Midbrain (tissue), 1 donor: ENCODE data around the gene CCDC88C.
"Not testable (repeated sequence)": the region's sequence is repeated elsewhere in the genome, so short reads cannot be mapped to it uniquely, and the experiment has no call there.

Source experiments
- DNase-seq: peaks from one replicate; lab custom pipeline; 2025; lab: John Stamatoyannopoulos, UW

Gene CCDC88C

DNA sequence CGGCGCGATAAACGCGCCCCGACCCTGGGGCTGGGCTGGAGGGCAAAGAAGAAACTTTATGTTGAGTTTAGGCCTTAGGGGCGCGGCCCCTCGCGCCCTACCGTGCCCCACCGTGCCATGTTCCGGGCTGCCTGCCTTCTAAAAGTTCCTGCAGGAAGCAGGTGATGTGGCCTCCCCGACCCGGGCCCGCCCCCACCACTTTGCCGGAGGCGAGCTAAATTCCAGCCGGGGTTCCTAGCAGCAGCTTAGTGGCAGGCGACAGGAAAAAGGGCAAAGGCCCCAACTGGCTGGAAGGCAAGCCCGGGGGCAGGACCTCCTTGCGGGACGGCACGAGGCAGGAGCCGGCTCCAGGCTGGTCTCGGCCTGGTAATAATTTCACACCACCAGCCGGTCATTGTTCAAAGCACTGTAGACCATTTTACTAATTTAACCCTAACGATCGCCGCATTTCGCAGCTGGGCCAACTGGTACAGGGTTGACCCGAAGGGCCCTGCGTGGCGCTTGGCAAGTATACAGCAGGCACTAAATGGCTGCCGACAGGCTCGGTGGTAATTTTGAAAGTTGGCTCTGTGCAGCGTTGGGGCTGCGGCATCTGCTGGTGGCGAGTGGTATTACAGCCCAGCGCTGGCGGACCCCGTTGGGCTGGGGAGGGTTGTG lies 895 bp upstream of the CCDC88C start:
- DNase-seq: peak; percentile 59

DNA sequence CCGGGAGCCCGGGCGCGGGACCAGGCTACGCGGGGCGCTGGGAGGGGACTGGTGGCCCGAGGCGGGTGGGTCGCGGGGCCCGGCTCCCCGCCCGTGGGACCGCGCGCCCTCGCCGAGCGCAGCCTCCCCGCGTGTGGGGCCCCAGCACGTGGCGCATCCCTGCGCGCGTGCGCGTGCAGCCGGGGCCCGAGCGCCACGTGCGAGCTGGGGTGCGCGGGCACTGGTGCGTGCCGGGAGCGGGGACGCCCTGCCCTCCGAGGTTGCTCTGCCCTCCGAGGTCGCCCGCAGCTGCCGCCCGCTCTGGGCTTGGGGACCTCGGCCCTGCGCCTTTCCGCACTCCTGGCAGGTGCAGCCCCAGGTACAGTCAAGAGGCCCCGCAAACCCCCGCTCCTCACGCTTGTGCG lies 365 bp upstream of the CCDC88C start:
- no peak for DNase-seq

DNA sequence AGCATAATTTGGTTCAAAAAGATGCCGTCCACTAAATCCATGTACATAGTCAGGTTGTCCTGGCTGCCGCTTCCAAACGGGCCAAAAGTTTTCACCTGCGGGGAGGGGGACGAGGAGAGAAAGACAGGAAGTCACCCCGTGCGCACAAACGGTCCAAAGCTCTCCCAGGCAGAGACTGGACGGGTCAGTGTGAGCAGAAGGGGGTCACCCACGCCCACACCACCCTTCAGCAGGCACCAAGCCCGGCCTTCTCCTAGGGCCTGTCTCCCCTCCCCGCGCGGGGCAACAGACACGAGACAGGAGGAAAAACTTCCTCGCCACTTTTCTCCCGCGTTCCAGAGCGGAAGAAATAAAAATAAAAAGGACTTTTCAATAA lies 888 bp downstream of the CCDC88C start:
- DNase-seq: no peak

DNA sequence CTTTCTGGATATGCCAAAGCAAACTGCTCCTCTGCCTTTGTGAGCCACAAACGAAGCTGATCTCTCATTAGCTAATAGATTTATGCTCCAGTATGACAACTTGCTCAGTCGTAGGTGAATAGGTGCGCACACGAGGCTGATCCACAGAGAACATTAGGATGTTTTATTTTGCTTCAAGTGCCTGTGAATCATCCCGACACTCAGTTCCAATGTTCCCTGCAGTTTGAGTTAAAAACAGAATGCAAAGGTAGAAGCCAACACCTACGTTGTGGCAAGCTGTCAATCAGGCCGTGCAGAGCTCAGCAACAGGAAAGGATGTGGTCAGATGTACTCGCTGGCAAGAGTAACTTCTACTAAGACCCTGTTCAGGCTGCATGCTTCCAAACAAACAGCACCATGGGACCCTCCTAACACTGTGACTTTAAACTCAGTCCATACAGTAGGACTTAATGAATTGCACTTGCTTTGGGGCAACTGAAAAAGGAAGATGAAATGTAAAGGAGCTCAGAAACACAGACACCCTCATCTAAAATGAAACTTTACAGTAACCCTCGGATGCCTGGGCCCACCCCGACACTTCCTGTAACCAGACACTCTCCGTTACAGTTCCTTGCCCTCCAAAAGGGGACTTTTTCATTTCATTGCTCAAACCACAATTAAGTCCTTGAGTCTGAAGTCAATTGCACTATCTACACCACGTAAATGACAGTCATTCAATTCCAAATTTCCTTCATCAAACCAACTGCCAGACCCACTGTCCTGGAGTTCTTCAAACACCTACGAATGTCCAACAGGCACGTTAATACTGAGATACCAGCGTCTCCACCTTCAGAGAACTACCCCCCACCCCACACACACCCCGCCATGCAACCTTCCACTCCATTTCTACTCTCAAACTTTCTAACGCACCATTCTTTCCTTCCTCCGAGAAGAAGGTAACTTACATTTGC lies 1.6 kb downstream of the CCDC88C start:
- no peak for DNase-seq

DNA sequence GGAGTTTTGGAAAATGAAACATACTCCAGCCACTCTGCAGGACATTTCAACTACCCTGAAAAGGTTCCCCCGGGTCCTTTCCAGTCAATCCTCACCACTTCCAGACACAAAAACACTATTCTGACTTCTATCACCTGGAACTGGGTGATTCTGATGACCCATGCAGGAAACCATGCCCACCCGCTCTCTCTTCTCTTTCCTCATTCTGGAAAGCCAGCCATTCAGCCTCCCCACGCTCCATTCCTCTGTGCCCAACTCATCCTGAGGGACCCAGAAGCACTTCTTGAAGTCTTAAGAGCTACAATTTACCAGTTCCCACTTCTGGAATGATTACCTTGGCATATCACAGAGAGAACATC lies 3.2 kb downstream of the CCDC88C start:
- DNase-seq: no peak

DNA sequence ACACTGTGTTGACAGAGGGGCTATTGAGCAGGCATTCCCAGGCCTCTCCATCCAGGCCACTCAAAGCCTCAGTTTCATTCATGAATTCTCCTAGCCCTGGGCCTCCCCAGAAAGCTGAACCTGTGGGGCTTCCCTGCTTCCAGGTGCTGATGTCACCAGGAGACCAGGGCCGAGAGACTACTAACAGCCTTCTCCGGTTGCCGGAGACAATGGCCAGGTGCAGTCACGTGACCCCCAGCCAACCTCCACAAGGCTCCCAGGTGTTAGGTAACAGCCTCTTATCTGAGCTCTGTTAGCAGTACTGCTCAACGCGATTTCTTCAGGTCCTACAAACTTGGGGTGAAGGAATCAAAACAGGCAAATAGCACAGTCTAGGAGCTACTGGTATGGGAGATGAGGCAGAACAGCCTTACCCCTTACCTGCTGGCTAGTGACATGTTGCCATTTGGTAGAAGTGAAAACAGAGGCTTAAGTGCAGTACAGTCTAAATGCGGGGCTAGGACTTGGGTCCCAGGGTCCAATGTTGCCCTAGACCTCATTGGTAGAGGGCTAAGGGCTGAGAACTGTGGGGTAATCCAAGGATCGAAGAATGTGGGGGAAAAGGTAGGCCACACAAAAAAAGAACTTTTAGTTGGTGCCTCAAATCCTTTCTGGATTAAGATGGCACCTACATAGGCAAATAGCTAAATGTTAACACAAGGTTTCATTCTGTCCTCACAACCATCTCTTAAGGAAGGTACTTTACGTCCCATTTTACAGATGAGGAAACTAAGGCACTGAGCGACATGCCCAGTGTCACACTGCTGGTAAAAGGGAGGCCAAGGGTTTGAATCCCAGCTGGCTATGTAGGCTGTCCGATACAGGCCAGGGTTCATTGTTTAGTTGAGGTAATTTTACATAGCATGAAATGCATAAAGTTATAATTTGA lies 3.8 kb downstream of the CCDC88C start:
- DNase-seq: no peak

DNA sequence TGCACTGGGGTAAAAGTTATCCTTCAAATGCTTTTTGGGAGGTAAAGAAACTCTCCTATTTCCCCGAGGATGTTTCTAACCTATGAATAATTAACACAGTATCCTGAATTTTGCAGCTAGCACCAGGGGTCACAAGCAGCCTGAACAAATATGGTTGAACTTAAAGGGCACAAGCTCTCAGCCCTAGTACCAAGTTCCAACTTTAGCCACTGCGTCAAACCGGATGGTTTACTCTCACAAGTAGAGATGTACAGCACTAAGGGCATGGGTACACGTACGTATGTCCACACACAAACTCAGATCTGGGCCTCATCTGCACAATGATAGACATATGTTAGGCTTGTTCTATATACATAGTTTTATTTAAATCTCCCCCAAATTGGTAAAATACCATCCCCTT lies 4.7 kb downstream of the CCDC88C start:
- DNase-seq: no peak

DNA sequence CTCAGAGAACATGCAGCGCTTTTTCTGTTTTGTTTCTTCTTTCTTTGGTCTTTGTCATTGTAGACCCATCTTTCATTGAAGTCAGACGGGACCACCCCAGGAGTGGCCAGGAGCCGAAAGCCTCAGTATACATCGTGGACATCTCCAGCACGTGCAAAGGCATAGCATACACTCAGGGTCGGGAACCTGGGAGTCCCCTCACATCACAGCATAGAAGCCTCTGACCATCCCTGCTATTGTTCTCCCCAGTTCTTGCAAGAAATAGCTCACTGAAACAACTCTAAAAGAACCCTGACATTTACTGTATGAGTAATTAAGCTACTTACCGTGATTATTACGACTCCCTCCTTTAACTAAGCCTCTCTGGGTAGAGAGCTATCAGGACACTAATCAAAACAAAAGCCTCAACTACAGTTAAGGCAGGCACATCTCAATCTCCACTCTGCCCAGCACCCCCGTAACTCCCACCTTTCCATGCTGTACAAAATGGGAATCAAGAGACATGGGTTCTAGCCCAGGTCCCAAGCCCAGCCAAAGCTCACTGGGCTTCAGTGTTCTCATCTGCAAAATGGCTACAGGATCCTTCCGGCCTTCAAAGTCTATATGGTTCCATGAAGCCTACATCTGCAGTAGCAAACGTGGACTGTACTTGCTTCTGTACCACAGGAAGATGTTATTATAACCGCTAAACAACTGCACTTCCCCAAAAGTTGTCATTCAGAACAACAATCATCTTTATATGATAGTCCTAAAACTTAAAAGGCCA lies 6.7 kb downstream of the CCDC88C start:
- DNase-seq: no peak

DNA sequence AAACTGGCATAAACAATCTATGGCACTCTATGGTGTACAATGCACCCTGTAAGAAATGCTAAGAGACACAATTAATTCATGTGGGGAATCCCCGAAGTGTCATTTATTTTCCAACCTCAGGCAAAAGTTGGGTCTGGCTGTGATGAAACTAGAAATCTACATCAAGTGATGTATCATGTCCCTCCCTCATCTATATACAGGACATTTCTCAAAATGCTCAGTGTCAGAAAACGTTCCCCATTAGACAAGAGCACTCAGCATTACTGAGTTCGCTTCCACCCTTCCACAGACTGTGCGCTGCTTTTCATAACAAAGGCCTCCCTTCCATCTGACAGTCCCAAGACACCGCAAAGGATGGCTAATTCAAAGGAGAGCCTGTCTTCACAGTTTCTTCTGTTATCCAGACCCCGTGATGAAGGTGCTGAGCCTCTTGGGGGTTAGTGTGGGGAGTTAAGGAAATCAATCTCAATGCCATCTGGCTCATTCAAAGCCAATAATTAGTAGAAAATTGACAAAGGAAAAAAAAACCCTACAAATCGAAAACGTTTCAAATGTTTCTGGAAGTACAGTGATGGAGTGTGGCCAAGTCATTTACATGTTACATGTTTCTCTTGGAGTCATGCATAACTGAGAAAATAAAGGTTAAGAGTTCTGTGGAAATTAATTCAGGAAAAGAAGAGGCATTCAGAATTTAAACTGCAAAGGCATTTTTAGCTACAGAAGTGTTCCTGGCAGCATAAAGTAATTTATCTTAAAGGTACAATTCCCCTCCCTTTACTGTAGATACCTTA lies 7.5 kb downstream of the CCDC88C start:
- DNase-seq: no peak

DNA sequence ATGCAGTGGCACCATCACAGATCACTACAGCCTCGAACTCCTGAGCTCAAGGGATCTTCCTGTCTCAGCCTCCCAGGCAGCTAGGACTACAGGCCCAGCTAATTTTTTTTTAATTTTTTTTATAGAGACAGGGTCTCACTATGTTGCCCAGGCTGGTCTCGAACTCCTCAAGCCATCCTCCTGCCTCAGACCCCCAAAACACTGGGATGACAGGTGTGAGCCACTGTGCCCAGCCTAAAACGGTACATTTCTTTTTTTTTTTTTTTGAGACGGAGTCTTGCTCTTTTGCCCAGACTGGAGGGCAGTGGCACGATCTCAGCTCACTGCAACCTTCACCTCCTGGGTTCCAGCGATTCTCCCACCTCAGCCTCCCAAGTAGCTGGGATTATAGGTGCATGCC lies 8.4 kb downstream of the CCDC88C start:
- DNase-seq: not testable (repeated sequence)

DNA sequence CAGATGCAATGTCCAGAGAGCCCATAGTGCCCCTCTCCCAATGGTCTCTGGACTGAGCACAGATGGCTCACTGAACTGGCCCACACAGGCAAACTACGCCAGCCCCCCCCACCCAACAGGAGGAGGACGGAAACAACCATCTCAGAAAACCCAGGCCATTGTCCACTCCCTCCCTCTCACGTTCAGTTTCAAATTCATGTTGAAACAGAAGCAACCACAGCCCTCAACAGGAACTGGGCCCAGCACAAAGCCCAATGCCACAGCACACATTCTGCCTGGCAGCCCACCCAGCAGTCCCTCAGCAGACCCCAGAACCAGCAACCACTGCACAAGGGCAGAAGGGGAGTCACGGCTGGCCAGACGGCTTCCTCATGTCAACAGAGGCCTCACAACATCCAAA lies 10.6 kb downstream of the CCDC88C start:
- DNase-seq: no peak

DNA sequence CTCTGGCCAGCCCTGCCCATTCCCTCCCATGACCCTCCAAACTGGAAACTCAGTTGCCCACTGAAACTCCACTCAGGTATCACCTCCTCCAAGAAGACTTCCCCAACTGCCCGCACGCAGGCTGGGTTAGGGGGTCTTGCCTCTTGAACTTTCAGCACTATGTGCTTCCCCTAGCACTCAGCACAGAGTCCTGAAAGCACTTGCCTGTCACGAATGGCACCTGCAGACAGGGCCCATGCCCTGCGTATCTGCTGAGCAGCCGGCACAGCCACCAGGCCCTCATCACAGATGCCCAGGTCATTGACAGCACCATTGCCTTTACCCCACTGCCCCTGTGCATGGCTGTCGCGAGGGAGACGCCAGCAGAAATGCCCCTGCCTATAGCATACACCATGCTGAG lies 11.2 kb downstream of the CCDC88C start:
- DNase-seq: no peak

DNA sequence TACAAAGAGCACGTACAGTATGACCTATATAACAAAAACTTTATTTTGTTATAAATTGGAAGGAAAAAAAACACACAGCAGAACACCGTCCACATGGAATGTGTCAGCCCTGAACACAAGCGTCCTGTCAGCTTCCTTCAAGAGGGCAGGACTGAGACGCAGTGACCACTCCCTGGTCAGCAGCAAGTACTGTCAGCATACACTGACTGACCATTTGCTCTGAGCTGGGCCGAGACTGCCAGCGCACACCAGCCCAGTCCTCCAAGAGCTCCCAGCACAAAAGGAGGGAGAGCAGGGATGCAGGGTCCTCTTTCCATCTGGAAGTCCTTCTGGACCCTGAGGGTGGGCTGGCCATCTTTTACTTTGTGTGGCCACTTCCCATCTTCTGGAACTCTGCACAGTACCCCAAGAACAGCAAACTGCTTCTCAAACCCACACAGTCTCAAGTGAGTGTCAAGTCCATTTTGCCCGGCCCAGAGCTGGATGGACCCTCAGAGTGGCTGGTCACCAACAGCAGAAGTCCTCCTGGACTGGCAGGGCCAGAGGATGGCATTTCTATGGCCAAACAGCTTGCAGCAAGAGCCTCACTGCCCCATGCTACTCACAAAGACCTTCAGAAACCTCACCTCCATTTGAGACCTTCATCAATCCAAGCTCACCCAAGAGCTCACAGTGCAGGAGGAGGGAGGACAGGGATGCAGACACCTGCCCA lies 11.7 kb downstream of the CCDC88C start:
- no peak for DNase-seq

DNA sequence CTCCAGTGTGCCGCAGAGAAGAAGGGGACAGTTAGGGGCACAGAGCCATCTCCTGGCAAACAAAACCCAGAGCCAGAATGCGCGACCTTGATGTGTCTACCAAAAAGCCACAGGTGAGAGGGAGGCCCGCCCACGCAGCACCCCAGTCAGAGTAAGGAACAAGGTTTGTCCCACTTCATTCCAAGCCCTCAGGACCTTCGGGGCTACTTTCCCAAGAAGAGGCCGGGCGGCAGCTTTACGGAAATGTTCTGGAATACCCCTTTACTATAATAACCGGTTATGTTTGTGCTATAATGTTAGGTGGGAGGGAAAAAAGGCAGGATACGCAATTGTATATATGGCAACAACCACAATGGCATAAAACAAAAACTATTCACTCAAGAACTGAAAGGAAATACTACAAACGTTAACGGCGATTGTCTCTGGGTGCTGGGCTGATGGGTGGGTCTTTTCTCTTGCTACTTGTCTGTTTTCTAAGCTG lies 12.3 kb downstream of the CCDC88C start:
- no peak for DNase-seq

DNA sequence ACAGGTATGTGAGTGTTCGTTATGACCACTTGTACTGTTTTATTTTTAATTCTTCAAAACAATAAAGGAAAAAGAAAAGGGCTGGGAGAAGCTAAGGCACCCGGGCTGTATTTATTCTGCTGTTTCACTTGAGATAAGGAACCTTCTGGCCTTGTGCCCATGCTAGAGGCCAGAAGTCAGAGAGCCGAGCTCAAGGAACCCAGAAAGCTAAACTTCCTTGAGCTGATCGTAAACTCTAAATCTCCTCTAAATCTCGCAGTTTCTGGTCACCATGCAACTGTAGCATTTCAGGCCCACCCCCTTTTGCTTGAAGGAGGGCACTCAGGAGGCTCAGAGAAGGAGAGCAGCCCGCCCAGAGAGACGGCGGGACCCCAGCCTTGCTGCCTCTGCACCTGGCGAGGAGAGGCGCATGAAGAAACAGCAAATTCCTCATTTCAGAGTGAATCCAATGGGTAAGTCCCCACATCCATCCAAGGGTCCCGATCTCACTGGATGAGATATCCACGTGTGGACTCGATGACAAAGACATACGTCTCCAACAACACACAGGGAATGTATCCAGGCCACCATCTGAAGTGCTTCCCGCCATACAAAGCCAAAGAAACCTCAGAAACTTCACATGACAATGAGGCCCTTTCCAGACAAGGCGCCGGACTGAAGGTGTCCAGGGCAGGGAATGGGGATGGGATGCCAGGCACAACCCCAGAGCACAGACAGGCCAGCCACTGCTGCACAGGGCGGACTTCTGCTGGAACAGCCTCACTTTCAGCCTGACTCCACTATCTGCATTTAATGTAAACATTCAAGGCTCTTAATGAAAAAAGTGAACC lies 14.6 kb downstream of the CCDC88C start:
- no peak for DNase-seq

DNA sequence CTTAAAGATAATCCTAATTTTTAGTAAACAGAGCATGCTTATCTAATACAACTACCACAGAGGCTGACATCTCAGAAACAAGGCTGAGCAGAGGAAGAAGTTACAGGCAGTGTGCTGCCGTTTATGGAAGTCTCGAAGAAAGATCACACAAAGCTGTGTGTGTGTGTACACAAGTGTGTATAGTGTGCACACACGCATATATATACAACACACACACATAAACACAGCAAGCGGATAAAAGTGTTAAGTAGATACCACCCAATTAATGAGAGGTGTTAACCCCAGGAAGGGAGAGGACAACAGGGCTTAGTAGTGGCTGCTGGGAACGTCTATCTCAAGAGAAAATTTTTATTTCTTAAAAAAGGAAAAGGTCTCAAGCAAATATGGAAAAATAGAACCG lies 15.3 kb downstream of the CCDC88C start:
- DNase-seq: no peak

DNA sequence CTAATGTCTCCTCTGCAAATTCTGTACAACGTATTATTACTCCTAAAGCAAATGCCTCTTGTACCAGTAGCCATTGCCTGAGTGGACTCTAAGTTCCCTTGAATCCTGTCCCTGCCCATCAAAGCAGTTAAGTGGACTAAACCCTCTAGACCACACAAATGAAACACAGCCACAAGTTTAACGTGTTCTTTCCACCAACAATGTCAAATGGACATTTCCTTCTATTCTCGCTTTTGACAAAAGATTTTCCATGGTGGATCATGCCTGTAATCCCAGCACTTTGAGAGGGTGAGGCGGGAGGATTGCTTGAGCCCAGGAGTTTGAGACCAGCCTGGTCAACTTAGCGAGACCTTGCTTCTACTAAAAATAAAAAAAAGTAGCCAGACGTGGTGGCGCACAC lies 15.9 kb downstream of the CCDC88C start:
- no peak for DNase-seq

DNA sequence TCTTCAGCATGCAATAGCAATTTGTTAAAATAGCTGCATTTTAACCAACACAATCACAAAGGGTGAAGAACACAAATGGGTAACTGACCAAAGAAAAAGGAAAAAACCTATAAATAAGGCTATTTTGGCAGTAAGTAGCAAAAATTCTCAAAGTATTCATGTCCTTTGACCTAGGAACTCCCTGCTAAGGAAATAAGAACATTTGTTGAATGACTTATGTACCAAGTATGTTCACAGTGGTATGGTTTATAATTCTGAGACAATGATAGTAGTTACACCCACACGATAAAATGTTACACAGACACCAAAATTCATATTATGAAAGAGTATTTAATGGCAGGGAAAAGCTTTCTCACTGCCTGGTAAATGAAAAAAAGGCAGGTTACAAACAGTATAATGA lies 16.9 kb downstream of the CCDC88C start:
- DNase-seq: no peak
